Measurements from ENCODE around the gene NCOR1. TPM values are rescaled to one million over a fixed set of nuclear protein-coding genes. Genes with fewer than 3 reads are reported as not detected.

The NCOR1 gene
- total RNA-seq, 4 donors from 2014 or later = 96.9 to 158 (median 133) TPM

DNA sequence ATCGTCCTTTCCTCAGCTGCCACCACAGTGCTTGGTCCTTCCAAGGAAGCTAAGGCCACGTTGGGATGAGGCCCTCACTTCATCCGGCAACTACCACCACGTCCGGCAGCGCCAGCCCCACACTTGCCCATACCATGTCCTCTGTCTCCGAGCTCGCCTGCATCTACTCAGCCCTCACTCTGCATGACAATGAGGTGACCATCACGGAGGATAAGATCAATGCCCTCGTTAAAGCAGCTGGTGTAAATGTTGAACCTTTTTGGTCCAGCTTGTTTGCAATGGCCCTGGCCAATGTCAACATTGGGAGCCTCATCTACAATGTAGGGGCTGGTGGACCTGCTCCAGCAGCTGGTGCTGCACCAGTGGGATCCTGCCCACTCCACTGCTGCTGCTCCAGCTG is 170.8 kb downstream of the NCOR1 start:
- TF ChIP-seq, protein P1, sequence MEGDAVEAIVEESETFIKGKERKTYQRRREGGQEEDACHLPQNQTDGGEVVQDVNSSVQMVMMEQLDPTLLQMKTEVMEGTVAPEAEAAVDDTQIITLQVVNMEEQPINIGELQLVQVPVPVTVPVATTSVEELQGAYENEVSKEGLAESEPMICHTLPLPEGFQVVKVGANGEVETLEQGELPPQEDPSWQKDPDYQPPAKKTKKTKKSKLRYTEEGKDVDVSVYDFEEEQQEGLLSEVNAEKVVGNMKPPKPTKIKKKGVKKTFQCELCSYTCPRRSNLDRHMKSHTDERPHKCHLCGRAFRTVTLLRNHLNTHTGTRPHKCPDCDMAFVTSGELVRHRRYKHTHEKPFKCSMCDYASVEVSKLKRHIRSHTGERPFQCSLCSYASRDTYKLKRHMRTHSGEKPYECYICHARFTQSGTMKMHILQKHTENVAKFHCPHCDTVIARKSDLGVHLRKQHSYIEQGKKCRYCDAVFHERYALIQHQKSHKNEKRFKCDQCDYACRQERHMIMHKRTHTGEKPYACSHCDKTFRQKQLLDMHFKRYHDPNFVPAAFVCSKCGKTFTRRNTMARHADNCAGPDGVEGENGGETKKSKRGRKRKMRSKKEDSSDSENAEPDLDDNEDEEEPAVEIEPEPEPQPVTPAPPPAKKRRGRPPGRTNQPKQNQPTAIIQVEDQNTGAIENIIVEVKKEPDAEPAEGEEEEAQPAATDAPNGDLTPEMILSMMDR (IDR thresholded peaks at IDR 0.05; ENCODE audit: low read depth) = no peak

DNA sequence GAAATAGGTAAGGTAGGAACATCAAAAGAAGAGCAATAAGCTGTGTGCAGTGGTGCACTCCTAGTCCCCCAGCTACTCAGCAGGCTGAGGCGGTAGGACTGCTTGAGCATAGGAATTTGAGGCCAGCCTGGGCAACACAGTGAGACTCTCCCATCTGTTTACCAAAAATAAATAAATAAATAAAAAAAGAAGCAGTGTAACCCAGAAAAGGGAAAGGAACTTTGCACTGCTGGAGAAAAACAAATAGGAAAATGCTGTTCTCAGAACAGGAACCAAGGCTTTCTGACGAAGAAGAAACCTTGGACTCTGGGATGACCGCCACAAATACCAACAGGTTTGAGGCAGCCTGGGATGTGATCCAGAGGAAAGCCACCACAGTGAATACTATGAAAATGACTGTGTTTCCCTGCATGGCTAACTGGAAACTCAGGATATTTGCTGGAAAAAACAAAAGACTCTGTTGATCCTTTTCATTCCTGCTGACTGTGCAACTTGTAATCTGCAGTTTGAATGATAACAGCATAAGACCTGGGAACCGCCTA is 174.6 kb downstream of the NCOR1 start:
- TF ChIP-seq, protein P1 (IDR thresholded peaks at IDR 0.05; ENCODE audit: low read depth) = no peak

DNA sequence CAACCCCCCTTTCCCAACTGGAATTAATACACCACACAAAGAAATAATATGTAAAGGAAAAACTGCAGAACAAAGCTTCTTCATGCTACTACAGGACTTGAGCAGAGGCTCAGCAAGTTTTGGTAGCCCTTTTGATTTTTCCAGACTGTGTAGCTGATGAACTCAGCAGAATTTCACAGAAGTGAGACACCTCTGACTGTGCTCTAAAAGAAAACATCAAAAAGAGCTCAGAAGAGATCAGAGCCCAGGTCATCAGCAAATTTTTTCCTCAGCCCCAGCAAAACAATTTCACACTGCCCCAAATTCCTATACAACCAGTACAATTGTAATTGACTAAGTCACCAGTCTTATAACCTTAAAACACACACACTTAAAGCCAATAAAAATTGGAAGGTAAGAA is 177.7 kb downstream of the NCOR1 start:
- TF ChIP-seq, protein P1 (IDR thresholded peaks at IDR 0.05; ENCODE audit: low read depth) = no peak

DNA sequence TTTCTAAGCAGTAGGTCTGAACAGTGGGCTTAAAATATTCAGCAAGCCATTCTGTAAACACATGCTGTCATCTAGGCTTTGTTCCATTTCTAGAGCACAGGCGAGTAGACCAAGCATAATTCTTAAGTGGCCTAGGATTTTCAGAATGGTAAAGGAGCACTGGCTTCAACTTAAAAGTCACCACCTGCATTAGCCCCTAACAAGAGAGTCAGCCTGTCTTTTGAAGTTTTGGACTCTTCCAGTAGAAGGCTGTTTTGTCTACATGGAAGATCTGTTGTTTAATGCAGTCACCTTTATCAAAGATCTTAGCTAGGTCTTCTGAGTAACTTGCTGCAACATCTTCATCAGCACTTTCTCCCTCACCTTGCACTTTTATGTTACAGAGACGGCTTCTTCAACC is 179.1 kb downstream of the NCOR1 start:
- TF ChIP-seq, protein P1 (IDR thresholded peaks at IDR 0.05; ENCODE audit: low read depth) = no peak

DNA sequence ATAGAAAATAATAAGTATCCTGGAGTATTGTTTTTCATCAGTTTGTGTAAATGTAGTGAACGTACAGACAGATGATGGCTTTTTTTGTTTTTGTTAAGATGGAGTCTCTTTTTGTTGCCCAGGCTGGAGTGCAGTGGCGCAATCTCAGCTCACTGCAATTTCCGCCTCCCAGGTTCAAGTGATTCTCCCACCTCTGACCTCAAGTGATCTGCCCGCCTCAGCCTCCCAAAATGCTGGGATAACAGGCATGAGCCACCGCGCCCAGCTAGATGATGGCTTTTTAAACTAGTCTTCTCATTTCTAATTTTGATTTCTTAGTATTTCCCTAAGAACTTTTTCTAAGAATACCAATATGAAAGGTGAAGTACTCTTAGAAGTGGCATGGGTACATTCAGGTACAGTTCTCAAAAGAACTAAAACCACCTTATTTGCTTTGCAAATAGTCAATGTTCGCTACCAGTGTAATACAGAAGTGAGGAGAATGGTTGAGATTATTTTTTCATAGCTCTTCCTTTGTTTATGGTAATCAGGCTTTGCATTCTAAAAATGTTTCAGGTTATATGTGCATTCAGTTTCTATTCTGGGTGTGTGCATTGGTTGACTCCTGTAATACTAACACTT is 181.5 kb downstream of the NCOR1 start:
- TF ChIP-seq, protein P1 (IDR thresholded peaks at IDR 0.05; ENCODE audit: low read depth) = no peak

DNA sequence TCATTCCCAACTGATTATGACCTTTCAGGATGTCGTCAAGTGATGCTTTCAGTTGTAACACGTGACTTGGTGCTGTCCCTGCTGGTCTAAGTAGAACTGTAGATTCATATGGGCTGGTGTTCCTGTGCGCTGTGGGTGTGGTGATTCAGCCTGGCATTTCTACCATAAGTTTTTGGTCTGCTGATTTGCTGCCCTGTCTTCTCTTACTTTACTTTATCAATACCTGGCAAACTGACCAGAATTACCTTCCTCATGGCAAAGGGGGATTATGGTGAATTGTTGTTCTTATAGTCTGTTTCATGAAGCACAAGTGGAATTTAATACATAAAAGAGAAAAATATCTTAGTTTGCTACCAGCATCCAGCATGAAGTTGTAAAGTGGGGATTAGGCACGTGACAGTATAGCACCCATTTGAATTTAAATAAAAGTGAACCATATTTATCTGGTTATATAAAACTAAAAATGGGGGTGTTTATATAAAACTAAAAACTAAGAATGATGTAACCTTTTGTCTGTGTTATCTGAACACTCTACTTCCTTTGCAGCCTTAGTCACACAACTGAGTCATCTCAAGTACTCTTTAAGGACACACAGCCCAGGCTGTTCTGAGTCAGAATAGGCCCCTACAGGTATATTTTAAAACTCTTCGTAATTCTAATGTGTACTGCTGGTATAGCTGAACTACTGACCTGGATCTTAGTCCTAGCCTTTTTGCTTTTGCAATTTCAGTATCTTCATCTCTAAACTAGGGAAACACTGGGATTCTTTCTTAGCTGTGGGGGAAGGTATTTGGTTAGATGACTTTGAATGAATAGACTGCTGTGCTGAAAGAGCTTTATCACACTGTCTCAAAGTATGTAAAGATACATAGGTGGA is 187.4 kb downstream of the NCOR1 start:
- TF ChIP-seq, protein P1 (IDR thresholded peaks at IDR 0.05; ENCODE audit: low read depth) = no peak

DNA sequence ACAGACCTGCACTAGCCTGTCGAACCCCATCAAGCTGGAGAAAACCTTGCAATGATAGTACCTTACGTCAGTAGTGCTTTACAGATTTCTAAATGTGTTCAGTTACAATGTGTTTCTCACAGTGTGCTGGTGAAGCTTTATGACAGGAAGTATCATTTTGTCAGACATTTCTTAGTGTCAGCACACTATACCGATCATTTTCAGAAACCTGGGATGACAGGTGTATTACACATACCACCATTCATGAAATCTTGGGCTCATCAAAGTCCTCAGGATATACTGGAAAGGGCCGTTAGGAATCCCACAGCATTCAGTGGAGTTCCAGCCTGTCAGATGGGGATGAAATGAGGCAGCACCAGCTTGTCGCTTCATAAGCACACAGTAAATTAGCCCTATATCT is 188.4 kb downstream of the NCOR1 start:
- TF ChIP-seq, protein P1 (IDR thresholded peaks at IDR 0.05; ENCODE audit: low read depth) = no peak

All from subcutaneous adipose tissue (tissue), 4 donors.